OCI-LY1 (cell line): Measurements from ENCODE around the gene HAND1.

ENCODE experiments used
- EZH2 ChIP-seq: fragments of 200-600 bp; sonication (generic), shearing (Covaris generic); IDR thresholded peaks from 2 replicates; pipeline ENCODE4 v1.8.0; 2017; ENCODE audit warnings: borderline replicate concordance, mixed run types, mild to moderate bottlenecking, antibody characterized with exemption, low read length, moderate library complexity, mixed read lengths
- TF ChIP-seq, protein P1 (sequence below): fragments of 200-600 bp; sonication (generic), shearing (Covaris generic); IDR thresholded peaks from 2 replicates; pipeline ENCODE4 v1.5.1; 2017; ENCODE audit warnings: mild to moderate bottlenecking, antibody characterized with exemption, low read length, moderate library complexity, mixed read lengths

DNA sequence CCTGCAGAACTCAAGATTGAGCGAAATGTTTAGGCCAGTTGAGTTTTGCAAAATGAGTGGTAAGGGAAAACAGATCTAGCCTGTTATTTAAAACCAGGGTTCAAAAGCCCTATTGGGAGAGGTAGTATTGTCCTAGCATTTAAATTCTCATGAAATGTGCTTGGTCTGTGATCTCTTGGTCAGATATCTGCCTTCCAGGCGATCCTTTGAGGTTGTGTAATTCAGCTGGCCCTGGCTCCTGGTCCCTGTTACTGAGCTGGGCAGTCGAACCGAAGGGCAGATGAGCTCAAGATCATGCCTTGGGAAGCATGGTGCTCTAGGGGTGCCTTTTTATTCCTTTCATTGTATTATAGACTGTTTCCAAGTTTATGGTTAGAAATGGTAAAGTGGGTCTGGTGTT, 17.9 kb downstream of the HAND1 start:
- TF ChIP-seq, protein P1, sequence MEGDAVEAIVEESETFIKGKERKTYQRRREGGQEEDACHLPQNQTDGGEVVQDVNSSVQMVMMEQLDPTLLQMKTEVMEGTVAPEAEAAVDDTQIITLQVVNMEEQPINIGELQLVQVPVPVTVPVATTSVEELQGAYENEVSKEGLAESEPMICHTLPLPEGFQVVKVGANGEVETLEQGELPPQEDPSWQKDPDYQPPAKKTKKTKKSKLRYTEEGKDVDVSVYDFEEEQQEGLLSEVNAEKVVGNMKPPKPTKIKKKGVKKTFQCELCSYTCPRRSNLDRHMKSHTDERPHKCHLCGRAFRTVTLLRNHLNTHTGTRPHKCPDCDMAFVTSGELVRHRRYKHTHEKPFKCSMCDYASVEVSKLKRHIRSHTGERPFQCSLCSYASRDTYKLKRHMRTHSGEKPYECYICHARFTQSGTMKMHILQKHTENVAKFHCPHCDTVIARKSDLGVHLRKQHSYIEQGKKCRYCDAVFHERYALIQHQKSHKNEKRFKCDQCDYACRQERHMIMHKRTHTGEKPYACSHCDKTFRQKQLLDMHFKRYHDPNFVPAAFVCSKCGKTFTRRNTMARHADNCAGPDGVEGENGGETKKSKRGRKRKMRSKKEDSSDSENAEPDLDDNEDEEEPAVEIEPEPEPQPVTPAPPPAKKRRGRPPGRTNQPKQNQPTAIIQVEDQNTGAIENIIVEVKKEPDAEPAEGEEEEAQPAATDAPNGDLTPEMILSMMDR, result no peak
- no peak for TF ChIP-seq EZH2
